Body of pancreas (tissue), 4 donors: Measurements from ENCODE around the gene CCDC185. TPM values are rescaled to one million over a fixed set of nuclear protein-coding genes. Genes with fewer than 3 reads are reported as not detected.

Experiments
- ATAC-seq: fragments of 150-250 bp; one replicate; pipeline ENCODE4 v1.9.1; 2016
- DNase-seq, 4 donors: peaks; one replicate each; pipeline ENCODE4 v3.0.0-alpha.2; 2019
- H3K27ac ChIP-seq, 4 donors: fragments of 200-600 bp; sonication (generic); 1 replicate in 3 of 4; 2 replicates in 1 of 4; pipeline versions ENCODE4 v1.5.1 to v1.6.1; 2016 to 2019; ENCODE audit warnings: mild to moderate bottlenecking in 1 of 4, mixed read lengths in 1 of 4, moderate library complexity in 1 of 4
- H3K27me3 ChIP-seq, 2 donors: fragments of 200-600 bp; sonication (generic); one replicate each; pipeline ENCODE4 v1.6.0; 2016; ENCODE audit warnings: mild to moderate bottlenecking in 1 of 2
- H3K36me3 ChIP-seq, 2 donors: fragments of 200-600 bp; sonication (generic); replicated peaks in 1 of 2; 2 replicates each; pipeline ENCODE4 v1.5.1; 2016; ENCODE audit warnings: low read depth in 2 of 2; ENCODE audit not compliant: insufficient read depth in 1 of 2
- H3K4me1 ChIP-seq: fragments of 200-600 bp; sonication (generic); one replicate; pipeline ENCODE4 v1.6.0; 2016
- H3K4me3 ChIP-seq, 2 donors: fragments of 200-600 bp; sonication (generic); 1 replicate in 1 of 2; 2 replicates in 1 of 2; pipeline ENCODE4 v1.5.1; 2016 to 2019
- H3K9me3 ChIP-seq, 3 donors: fragments of 200-600 bp; sonication (generic); 1 replicate in 2 of 3; 2 replicates in 1 of 3; pipeline ENCODE4 v1.5.1; 2016
- POLR2A ChIP-seq, 3 donors: fragments of 450-650 bp; IDR thresholded peaks; one replicate each; pipeline ENCODE4 v1.6.1; 2016; ENCODE audit warnings: antibody characterized with exemption in 3 of 3, mild to moderate bottlenecking in 2 of 3
- WGBS, 2 donors: methylation state at CpG; one replicate each; pipeline ENCODE4 v1.1.5; 2017; 5-methylcytosine and 5-hydroxymethylcytosine counted together
- intact Hi-C: fragments of 100-400 bp; cut with DNase I; formaldehyde crosslinking; loops from one replicate; pipeline ENCODE4 v1.15.1; 2023
- total RNA-seq, 2 donors: library from RNA; depleted of rRNA; stranded (reverse); fragments of >200 nt; gene quantifications; one replicate each; pipeline ENCODE4 v1.1.0, GENCODE V29; 2016
- TF ChIP-seq, protein P1 (sequence below), 7 experiments: fragments of 450-650 bp in 4 of 7; fragments of 200-600 bp in 3 of 7; sonication (generic) in 3 of 7; IDR thresholded peaks; one replicate each; pipeline ENCODE4 v1.5.1; 2016 to 2019; ENCODE audit warnings: antibody characterized with exemption in 7 of 7

The CCDC185 gene
- total RNA-seq, 2 donors from 2014 or later = not detected

DNA sequence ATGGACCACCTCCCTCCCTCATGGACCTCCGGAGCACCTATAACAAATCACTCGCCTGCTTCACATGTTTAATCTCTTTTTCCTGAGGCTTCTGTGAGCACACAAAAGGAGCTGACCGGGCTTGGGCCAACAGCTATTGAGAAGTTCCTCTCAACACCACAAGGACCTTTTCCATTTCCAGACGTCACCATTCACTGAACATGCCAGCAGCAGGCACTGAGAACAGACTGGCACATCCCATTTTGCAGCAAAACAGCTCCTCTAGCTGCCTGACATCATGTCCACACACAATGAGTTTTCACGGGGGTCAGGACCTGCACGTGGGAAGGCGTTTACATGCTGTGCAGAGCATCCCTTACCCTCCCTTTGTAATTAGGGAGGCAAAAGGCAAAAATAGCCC, 40.3 kb upstream of the CCDC185 start:
- 65 to 69% methylated on average over 7 of the region's 7 CpGs for WGBS, 2 donors
- TF ChIP-seq, protein P1, sequence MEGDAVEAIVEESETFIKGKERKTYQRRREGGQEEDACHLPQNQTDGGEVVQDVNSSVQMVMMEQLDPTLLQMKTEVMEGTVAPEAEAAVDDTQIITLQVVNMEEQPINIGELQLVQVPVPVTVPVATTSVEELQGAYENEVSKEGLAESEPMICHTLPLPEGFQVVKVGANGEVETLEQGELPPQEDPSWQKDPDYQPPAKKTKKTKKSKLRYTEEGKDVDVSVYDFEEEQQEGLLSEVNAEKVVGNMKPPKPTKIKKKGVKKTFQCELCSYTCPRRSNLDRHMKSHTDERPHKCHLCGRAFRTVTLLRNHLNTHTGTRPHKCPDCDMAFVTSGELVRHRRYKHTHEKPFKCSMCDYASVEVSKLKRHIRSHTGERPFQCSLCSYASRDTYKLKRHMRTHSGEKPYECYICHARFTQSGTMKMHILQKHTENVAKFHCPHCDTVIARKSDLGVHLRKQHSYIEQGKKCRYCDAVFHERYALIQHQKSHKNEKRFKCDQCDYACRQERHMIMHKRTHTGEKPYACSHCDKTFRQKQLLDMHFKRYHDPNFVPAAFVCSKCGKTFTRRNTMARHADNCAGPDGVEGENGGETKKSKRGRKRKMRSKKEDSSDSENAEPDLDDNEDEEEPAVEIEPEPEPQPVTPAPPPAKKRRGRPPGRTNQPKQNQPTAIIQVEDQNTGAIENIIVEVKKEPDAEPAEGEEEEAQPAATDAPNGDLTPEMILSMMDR (IDR thresholded peaks at IDR 0.05) = no peak
- no peak for TF ChIP-seq POLR2A (IDR thresholded peaks at IDR 0.05)
- Histone ChIP-seq H3K27me3 (no peaks in the 10 kb centered on the region), H3K4me1 (no peaks in the 10 kb centered on the region), H3K36me3 (no peaks in the 10 kb centered on the region), H3K27ac (no peak overlapping the region), H3K4me3 (no peak overlapping the region), H3K9me3 (no peaks in the 10 kb centered on the region)
- DNase-seq = no peak
- ATAC-seq = no peak
- intact Hi-C loops = no loop called here

DNA sequence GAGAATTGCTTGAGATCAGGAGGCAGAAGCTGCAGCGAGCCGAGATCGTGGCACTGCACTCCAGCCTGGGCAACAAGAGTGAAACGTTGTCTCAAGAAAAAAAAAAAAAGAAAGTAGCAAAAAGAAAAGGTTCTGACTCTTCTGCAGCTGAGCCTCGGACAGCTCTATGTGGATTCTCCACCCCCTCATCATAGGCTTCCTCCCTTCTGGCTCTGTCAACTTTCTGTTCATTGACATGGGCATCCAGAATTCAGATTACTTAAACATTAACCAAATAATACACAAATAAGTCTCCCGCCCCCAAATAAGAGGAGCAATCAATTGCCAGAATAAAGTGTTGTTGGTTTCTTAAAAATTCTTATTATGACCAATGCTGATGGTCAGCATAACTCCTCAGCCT, 39.3 kb upstream of the CCDC185 start:
- DNase-seq (no peak), ATAC-seq (no peak)
- H3K27me3 ChIP-seq = no peaks in the 10 kb centered on the region
- no peaks in the 10 kb centered on the region for H3K36me3 ChIP-seq
- intact Hi-C loops = no loop called here
- TF ChIP-seq, protein P1 (IDR thresholded peaks at IDR 0.05) = no peak
- TF ChIP-seq POLR2A (IDR thresholded peaks at IDR 0.05) = no peak
- H3K27ac ChIP-seq = no peak overlapping the region
- H3K4me1 ChIP-seq = no peaks in the 10 kb centered on the region
- no peaks in the 10 kb centered on the region for H3K9me3 ChIP-seq
- WGBS, 2 donors = 62 to 66% methylated on average over 6 of the region's 6 CpGs
- H3K4me3 ChIP-seq = no peak overlapping the region

DNA sequence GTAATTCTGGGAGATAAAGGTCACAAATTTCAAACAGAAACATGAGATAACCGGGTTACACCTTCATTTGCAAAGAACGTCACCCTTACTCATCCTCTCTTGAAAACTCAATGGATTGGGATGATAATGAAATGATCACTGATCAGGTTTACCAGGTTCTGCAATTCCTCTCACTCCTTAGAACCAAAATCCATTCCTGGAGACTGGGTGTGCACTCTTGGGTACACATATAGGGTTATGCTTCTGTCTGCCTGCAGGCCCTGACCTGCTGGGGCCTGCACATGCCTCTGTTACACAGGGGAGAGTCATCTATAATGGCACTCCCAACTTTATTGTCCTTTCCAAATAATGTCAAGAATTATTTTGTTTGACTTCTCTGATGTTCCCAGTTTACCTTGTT, 37.5 kb upstream of the CCDC185 start:
- H3K9me3 ChIP-seq = no peaks in the 10 kb centered on the region
- DNase-seq = no peak
- no peaks in the 10 kb centered on the region for H3K4me1 ChIP-seq
- WGBS, 2 donors = 80 to 81% methylated on average over 2 of the region's 2 CpGs
- no peak overlapping the region for H3K4me3 ChIP-seq
- no peaks in the 10 kb centered on the region for H3K36me3 ChIP-seq
- intact Hi-C loops = no loop called here
- no peaks in the 10 kb centered on the region for H3K27me3 ChIP-seq
- no peak overlapping the region for H3K27ac ChIP-seq
- TF ChIP-seq, protein P1 (IDR thresholded peaks at IDR 0.05) = no peak
- TF ChIP-seq POLR2A (IDR thresholded peaks at IDR 0.05) = no peak
- ATAC-seq = no peak

GRCh38 chr1:223358826-223359225, 34.4 kb upstream of the CCDC185 start:
- intact Hi-C loops = no loop called here
- H3K4me1 ChIP-seq = peaks cover 10% of the 10 kb centered on the region
- ATAC-seq (no peak), DNase-seq (no peak)
- TF ChIP-seq, protein P1 (IDR thresholded peaks at IDR 0.05) = no peak
- TF ChIP-seq POLR2A (IDR thresholded peaks at IDR 0.05) = no peak
- no peaks in the 10 kb centered on the region for H3K27me3 ChIP-seq
- H3K4me3 ChIP-seq = no peak overlapping the region
- no peaks in the 10 kb centered on the region for H3K36me3 ChIP-seq
- H3K27ac ChIP-seq = no peak overlapping the region
- 89 to 95% methylated on average over 3 of the region's 3 CpGs for WGBS, 2 donors
- no peaks in the 10 kb centered on the region for H3K9me3 ChIP-seq

DNA sequence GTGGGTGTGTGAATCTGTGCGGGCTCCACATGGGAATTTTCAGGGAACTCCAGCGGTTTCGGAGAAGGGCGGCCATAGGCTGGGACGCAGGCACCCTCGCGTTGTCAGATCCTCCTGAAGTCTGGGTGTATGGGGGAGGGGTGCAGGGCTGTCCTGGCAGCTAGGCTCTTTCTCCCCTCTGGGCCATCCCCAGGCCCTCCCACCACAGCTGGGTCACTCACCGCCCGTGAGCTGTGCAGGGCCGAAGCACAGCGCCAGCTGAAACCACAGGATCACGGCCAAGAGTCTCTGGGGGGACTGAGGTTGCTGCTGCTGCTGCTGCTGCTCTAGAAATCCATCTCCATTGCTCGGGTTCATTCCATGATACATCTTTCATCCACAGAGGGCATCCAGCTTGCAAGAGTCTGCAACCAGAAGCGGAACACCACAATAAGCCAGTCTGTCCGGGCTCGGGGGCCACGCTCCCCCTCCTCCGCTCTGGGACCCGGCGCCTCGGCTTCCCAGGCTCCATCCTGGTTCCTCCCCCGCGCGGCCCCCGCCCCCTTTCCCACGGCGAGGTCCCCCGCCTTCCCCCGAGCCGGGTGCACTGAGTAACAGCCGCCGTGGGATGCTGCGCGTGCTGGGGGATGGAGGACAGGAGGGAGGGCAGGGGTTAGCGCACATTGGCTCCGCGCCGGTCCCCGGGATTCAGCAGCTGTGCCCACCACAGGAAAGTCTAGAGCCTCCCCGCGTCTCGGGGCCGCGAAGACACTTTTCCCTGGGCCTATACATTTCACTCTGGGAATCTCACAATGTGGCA, 30.0 kb upstream of the CCDC185 start:
- peak overlapping the region in 1 of 4 donors; percentile 38 for H3K27ac ChIP-seq
- WGBS, 2 donors = 1 to 5% methylated on average over 16 to 44 of the region's 44 CpGs
- ATAC-seq = peak; percentile 25
- TF ChIP-seq, protein P1 (IDR thresholded peaks at IDR 0.05) = no peak
- TF ChIP-seq POLR2A (IDR thresholded peaks at IDR 0.05) = no peak
- peak; percentile 21 to 47 (median 30) for DNase-seq
- no peaks in the 10 kb centered on the region for H3K36me3 ChIP-seq
- no peaks in the 10 kb centered on the region for H3K27me3 ChIP-seq
- no peaks in the 10 kb centered on the region for H3K9me3 ChIP-seq
- intact Hi-C loops = no loop called here
- H3K4me3 ChIP-seq = peak overlapping the region; percentile 45 to 56
- H3K4me1 ChIP-seq = peaks cover 21% of the 10 kb centered on the region
